ENCODE results near the gene MESP2. TPM values are rescaled to one million over a fixed set of nuclear protein-coding genes. Genes with fewer than 3 reads are reported as not detected.

The MESP2 gene
- total and polyA plus RNA-seq, 2 of the 13 experiments (the other 11 are each of a cell fraction or from before 2014, with no cell fraction given), result not detected

DNA sequence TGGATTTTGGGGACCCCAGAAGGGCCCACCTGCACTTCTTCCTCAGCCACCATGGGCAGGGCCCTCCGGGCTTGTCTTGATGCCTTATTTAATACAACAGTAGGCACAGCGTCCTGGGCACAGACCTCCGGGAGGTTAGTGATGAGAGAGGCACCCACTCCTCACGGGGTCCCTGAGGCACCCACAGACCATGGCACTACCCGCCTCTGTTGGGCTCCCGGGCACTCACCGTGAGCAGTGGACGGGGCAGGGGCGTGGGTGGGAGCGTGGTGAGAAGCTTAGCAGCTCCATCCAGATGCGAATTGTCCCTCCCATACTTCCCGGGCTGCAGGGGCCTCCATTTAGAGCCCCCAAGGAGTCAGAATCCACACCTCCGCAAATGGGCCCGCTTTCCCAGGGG lies 317 bp upstream of the MESP2 start:
- H3K27ac ChIP-seq (ENCODE audit: extremely low read length, insufficient read depth, low read length), result no peak overlapping the region
- no peak overlapping the region for H2AFZ ChIP-seq (ENCODE audit: low read length)
- TF ChIP-seq ZNF24 (IDR thresholded peaks at IDR 0.05) (no peak), ZNF891 (CRISPR knock-in tag; IDR thresholded peaks at IDR 0.05) (no peak), RBM22 (optimal IDR thresholded peaks at IDR 0.05; ENCODE audit: low read length) (no peak), LCORL (IDR thresholded peaks at IDR 0.05) (no peak), LCORL (CRISPR knock-in tag; IDR thresholded peaks at IDR 0.05) (0 out of 2 replicates have a peak, but pooled peaks have one; percentile 0), KLF16 (CRISPR knock-in tag; IDR thresholded peaks at IDR 0.05) (no peak), CC2D1A (CRISPR knock-in tag; IDR thresholded peaks at IDR 0.05) (no peak), AHR (CRISPR knock-in tag; IDR thresholded peaks at IDR 0.05) (no peak), ZNF713 (CRISPR knock-in tag; IDR thresholded peaks at IDR 0.05) (no peak), XBP1 (CRISPR knock-in tag; IDR thresholded peaks at IDR 0.05) (no peak), NAIF1 (CRISPR knock-in tag; IDR thresholded peaks at IDR 0.05; ENCODE audit: borderline replicate concordance) (0 out of 2 replicates have a peak, but pooled peaks have one; percentile 1)
- peaks cover 2 to 8% of the 10 kb centered on the region in 2 experiments; a peak in 3 of 5 replicates for H3K27me3 ChIP-seq (ENCODE audit: control insufficient read depth in 1 of 2, insufficient read depth in 2 of 2, low read length in 2 of 2)
- no peaks in the 10 kb centered on the region for H3K36me3 ChIP-seq (replicated peaks in 1 of 2; ENCODE audit: control insufficient read depth in 1 of 2, insufficient read depth in 2 of 2, low read length in 2 of 2)
- H3K4me1 ChIP-seq (ENCODE audit: insufficient read depth, low read length), result peaks cover 33% of the 10 kb centered on the region
- BruUV-seq (replicated peaks), result no TSS peak
- CTCF ChIA-PET (ENCODE audit: low intra/inter-chr PET ratio, low total read pairs), result no interaction called here
- H3K4me2 ChIP-seq (ENCODE audit: low read depth, low read length), result peak overlapping the region; percentile 69
- intact Hi-C loops (cut with micrococcal nuclease; ENCODE audit: unreplicated experiment) (no loop called here), in situ Hi-C loops (cut with HindIII; ENCODE audit: extremely low pct_ligation_motif_present, low pct_unique_long_range_greater_than_20kb) (no loop called here)
- H3K9ac ChIP-seq (ENCODE audit: insufficient read depth, low read depth, low read length), result no peak overlapping the region
- FAIRE-seq, result no peak
- no peak for DNase-seq (ENCODE audit: low spot score)
- peak overlapping the region in 1 of 3 experiments; percentile 29; a peak in 1 of 6 replicates for H3K4me3 ChIP-seq (replicated peaks in 1 of 3; ENCODE audit: insufficient read depth in 1 of 3, low read depth in 2 of 3, low read length in 3 of 3)
- WGBS (ENCODE audit: low lambda C conversion rate), result 87% methylated on average over 14 of the region's 14 CpGs
- H4K20me1 ChIP-seq (ENCODE audit: insufficient read depth, low read length), result no peaks in the 10 kb centered on the region
- POLR2A ChIA-PET, result no interaction called here
- no peaks in the 10 kb centered on the region for H3K9me3 ChIP-seq (ENCODE audit: low read length)
- ATAC-seq, result no peak
- H3K79me2 ChIP-seq (ENCODE audit: insufficient read depth, low read length), result no peaks in the 10 kb centered on the region
